GM23248 (cell line): ENCODE data around the gene SEMA5A. TPM values are rescaled to one million over a fixed set of nuclear protein-coding genes. Genes with fewer than 3 reads are reported as not detected.

Experiments
- DNase-seq: peaks from one replicate; pipeline ENCODE4 v3.0.0-alpha.2; 2015
- H2AFZ ChIP-seq: fragments of 200-600 bp; sonication (generic); 2 replicates; pipeline ENCODE4 v1.6.1; 2016; ENCODE audit warnings: antibody characterized with exemption
- H3F3A ChIP-seq: fragments of 200-600 bp; sonication (generic); 2 replicates; pipeline ENCODE4 v1.6.1; 2016; ENCODE audit warnings: mild to moderate bottlenecking, antibody characterized with exemption, mixed run types; ENCODE audit not compliant: insufficient read depth
- H3K27ac ChIP-seq: fragments of 200-600 bp; sonication (generic); 2 replicates; pipeline ENCODE4 v1.5.1; 2016; ENCODE audit warnings: mild to moderate bottlenecking
- H3K27me3 ChIP-seq: fragments of 200-600 bp; sonication (generic); replicated peaks from 2 replicates; pipeline ENCODE4 v1.6.1; 2016; ENCODE audit warnings: mild to moderate bottlenecking; ENCODE audit not compliant: insufficient read depth
- H3K36me3 ChIP-seq: fragments of 200-600 bp; sonication (generic); 2 replicates; pipeline ENCODE4 v1.6.1; 2016; ENCODE audit warnings: low read depth, mild to moderate bottlenecking
- H3K4me1 ChIP-seq: fragments of 200-600 bp; sonication (generic); 2 replicates; pipeline ENCODE4 v1.6.1; 2016; ENCODE audit warnings: mild to moderate bottlenecking; ENCODE audit not compliant: insufficient read depth
- H3K4me2 ChIP-seq: fragments of 200-600 bp; sonication (generic); one replicate; pipeline ENCODE4 v1.6.1; 2016; ENCODE audit warnings: mild to moderate bottlenecking; ENCODE audit not compliant: unreplicated experiment
- H3K4me3 ChIP-seq: fragments of 200-600 bp; sonication (generic); 2 replicates; pipeline ENCODE4 v1.5.1; 2016; ENCODE audit warnings: mild to moderate bottlenecking
- H3K79me2 ChIP-seq: fragments of 200-600 bp; sonication (generic); 2 replicates; pipeline ENCODE4 v1.6.1; 2016; ENCODE audit warnings: mild to moderate bottlenecking; ENCODE audit not compliant: insufficient read depth
- H3K9ac ChIP-seq: fragments of 200-600 bp; sonication (generic); 2 replicates; pipeline ENCODE4 v1.6.1; 2016; ENCODE audit warnings: mild to moderate bottlenecking
- H3K9me2 ChIP-seq: fragments of 200-600 bp; sonication (generic); 2 replicates; pipeline ENCODE4 v1.6.1; 2016; ENCODE audit warnings: mixed run types, mild to moderate bottlenecking, moderate library complexity; ENCODE audit not compliant: insufficient read depth
- H3K9me3 ChIP-seq: fragments of 200-600 bp; sonication (generic); one replicate; pipeline ENCODE4 v1.6.1; 2017; ENCODE audit warnings: low read depth
- H4K20me1 ChIP-seq: fragments of 200-600 bp; sonication (generic); 2 replicates; pipeline ENCODE4 v1.6.0; 2016; ENCODE audit not compliant: insufficient read depth
- EZH2 ChIP-seq: fragments of 200-600 bp; sonication (generic); IDR thresholded peaks from 2 replicates; pipeline ENCODE4 v1.6.1; 2018; ENCODE audit warnings: antibody characterized with exemption, mild to moderate bottlenecking; ENCODE audit not compliant: insufficient read depth, poor library complexity, severe bottlenecking
- EZH2phosphoT487 ChIP-seq: fragments of 200-600 bp; sonication (generic); IDR thresholded peaks from 2 replicates; pipeline ENCODE4 v1.6.1; 2018; ENCODE audit warnings: antibody characterized with exemption, moderate library complexity, mild to moderate bottlenecking, low read depth; ENCODE audit not compliant: insufficient read depth
- WGBS, 2 experiments: methylation state at CpG; one replicate each; pipeline ENCODE4 v1.1.6; 2015 to 2017; ENCODE audit warnings: low lambda C conversion rate in 2 of 2, low coverage in 1 of 2; ENCODE audit errors: missing lambda C conversion rate in 2 of 2; 5-methylcytosine and 5-hydroxymethylcytosine counted together
- in situ Hi-C: fragments of 300-500 bp; cut with MboI; formaldehyde crosslinking; loops from 2 replicates; pipeline ENCODE4 v1.15.0; 2020
- polyA plus RNA-seq: library from polyadenylated mRNA; unstranded; fragments of >200 nt; fragmentation: Nextera tagmentation; extraction: Ambion mirVana; gene quantifications from 2 replicates; pipeline ENCODE4 v1.2.1, GENCODE V29; 2016
- total RNA-seq: library from RNA; depleted of rRNA; stranded (reverse); fragments of >200 nt; shearing (Covaris generic); gene quantifications from 2 replicates; pipeline ENCODE4 v1.2.3, GENCODE V29; 2014

The SEMA5A gene
- total and polyA plus RNA-seq, 2 experiments from 2014 or later = 33.5 to 38.2 TPM

- H3K4me2 ChIP-seq = no peak overlapping the region
- in situ Hi-C loops = no loop called here
- WGBS, 2 experiments = 51 to 58% methylated on average over 2 of the region's 2 CpGs
- no peaks in the 10 kb centered on the region for H3K9me3 ChIP-seq
- no peaks in the 10 kb centered on the region; the same call in 1 of the 2 replicates for H3K36me3 ChIP-seq
- H3F3A ChIP-seq = no peaks in the 10 kb centered on the region
- H3K9ac ChIP-seq = no peak overlapping the region
- H3K4me3 ChIP-seq = no peak overlapping the region
- no peaks in the 10 kb centered on the region for H3K79me2 ChIP-seq
- H3K27me3 ChIP-seq = no peaks in the 10 kb centered on the region
- no peak for DNase-seq
- H3K4me1 ChIP-seq = no peaks in the 10 kb centered on the region
- H2AFZ ChIP-seq = no peak overlapping the region
- no peaks in the 10 kb centered on the region for H3K9me2 ChIP-seq
- H4K20me1 ChIP-seq = no peaks in the 10 kb centered on the region
- H3K27ac ChIP-seq = no peak overlapping the region
- TF ChIP-seq EZH2 (no peak), EZH2phosphoT487 (no peak)
These were observed 319.8 kb downstream of the SEMA5A start for GRCh38 chr5:9226016-9226536.

DNA sequence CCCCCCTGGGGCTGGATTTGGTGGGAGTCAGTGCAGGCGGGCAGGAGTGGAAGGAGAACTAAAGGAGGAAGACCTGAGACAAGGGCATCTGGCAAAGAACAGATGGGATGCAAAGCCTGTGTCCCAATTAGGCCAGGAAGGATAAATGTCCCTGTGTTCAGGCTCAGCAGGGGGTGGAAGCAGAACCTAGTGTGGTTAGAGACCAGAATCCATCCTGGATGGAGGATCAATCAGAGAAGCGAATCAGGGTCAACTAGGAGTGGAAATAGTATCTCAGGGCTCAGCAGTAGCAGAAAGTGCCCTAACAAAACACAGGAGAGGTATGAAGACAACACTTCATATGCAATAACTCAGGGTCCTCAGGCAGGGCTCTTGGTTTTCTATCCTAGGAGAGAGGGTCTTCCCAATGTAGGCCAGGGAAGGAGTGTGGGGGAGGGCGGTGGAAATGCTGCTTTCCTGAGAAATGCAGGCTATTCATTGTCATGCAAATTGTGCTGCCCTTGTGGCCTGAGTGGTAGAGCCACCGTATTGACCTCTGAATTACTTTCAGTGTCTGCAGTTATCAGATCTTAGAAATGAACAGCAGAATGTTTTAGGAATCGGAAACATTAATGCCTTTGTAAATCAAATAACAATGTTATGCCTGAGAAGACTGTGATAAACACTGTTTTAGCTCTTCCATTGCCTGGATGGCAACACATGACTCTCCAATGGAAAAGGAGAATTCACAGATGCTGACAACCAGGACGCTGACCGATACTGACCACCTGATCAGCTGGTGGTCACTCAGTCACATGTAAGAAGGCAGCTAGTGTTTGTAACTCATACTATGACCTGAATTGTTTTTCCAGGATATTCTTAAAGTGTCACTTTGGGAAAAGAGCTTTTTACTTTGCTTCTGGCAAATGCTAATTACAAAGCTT is 323.6 kb downstream of the SEMA5A start:
- Histone ChIP-seq H3K9ac (no peak overlapping the region), H3K4me3 (no peak overlapping the region), H3K4me2 (no peak overlapping the region), H3K27ac (no peak overlapping the region), H3K4me1 (no peaks in the 10 kb centered on the region), H3K36me3 (no peaks in the 10 kb centered on the region; the same call in none of the 2 replicates), H3K9me2 (no peaks in the 10 kb centered on the region), H3K27me3 (no peaks in the 10 kb centered on the region), H3F3A (no peaks in the 10 kb centered on the region), H3K79me2 (no peaks in the 10 kb centered on the region), H2AFZ (no peak overlapping the region), H3K9me3 (no peaks in the 10 kb centered on the region), H4K20me1 (no peaks in the 10 kb centered on the region)
- TF ChIP-seq EZH2phosphoT487 (no peak), EZH2 (no peak)
- no peak for DNase-seq
- WGBS, 2 experiments = 87 to 93% methylated on average over 7 of the region's 7 CpGs
- in situ Hi-C loops = no loop called here

DNA sequence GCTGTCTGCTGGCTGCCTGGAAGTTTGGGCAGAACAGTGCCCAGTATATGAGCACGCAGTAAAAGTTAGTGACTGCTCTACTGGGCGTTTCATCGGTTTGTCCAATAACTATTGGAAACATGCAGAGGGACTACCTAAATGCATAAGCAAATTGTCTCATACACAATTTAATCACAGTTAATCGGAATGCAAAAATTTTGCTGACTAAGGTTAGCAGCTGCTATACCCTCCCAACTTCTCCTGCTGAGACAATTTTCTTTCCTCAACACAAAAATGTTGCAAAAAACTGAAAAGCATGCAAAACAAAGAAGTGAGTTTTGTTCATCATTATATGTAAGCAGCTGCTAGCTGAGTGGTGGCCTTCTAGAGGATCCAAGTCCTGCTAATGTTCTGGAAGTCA is 327.5 kb downstream of the SEMA5A start:
- no peak overlapping the region for H3K4me2 ChIP-seq
- no peaks in the 10 kb centered on the region; the same call in none of the 2 replicates for H3K36me3 ChIP-seq
- no peak overlapping the region for H3K27ac ChIP-seq
- TF ChIP-seq EZH2phosphoT487 = no peak
- TF ChIP-seq EZH2 = no peak
- no peaks in the 10 kb centered on the region for H3F3A ChIP-seq
- no peaks in the 10 kb centered on the region for H3K79me2 ChIP-seq
- no peaks in the 10 kb centered on the region for H3K4me1 ChIP-seq
- H3K9ac ChIP-seq = no peak overlapping the region
- no peaks in the 10 kb centered on the region for H3K9me3 ChIP-seq
- 80 to 82% methylated on average over 4 of the region's 4 CpGs for WGBS, 2 experiments
- no peaks in the 10 kb centered on the region for H3K27me3 ChIP-seq
- DNase-seq = no peak
- no peaks in the 10 kb centered on the region for H4K20me1 ChIP-seq
- in situ Hi-C loops = no loop called here
- no peaks in the 10 kb centered on the region for H3K9me2 ChIP-seq
- no peak overlapping the region for H2AFZ ChIP-seq
- no peak overlapping the region for H3K4me3 ChIP-seq

- Histone ChIP-seq H3K9ac (no peak overlapping the region), H3K9me3 (no peaks in the 10 kb centered on the region), H3K4me2 (no peak overlapping the region), H3K9me2 (no peaks in the 10 kb centered on the region), H3K4me3 (no peak overlapping the region), H4K20me1 (no peaks in the 10 kb centered on the region), H3F3A (peaks cover 30% of the 10 kb centered on the region), H3K79me2 (no peaks in the 10 kb centered on the region), H3K36me3 (no peaks in the 10 kb centered on the region; the same call in 1 of the 2 replicates), H2AFZ (no peak overlapping the region), H3K27ac (peak overlapping the region; percentile 18; the same call in 1 of the 2 replicates), H3K27me3 (no peaks in the 10 kb centered on the region), H3K4me1 (peaks cover 28% of the 10 kb centered on the region)
- 64 to 75% methylated on average over 1 of the region's 1 CpG for WGBS, 2 experiments
- TF ChIP-seq EZH2phosphoT487 (no peak), EZH2 (no peak)
- DNase-seq = peak; percentile 55
- in situ Hi-C loops = no loop called here
These were observed 333.3 kb downstream of the SEMA5A start for GRCh38 chr5:9212605-9213004.
